DND-41 (cell line): ENCODE results near the gene PILRA.
A peak's percentile ranks its signal among the peaks of the same experiment; 100 is the strongest.
"Not testable (repeated sequence)": the region's sequence is repeated elsewhere in the genome, so short reads cannot be mapped to it uniquely, and the experiment has no call there.

Experiments
- ATAC-seq: fragments of 200-7000 bp; cut with Tn5 transposase; 3 replicates; pipeline ENCODE4 v1.9.1; 2021; ENCODE audit warnings: low read depth; ENCODE audit not compliant: insufficient read depth
- DNase-seq: peaks from one replicate; pipeline ENCODE4 v3.0.0-alpha.2; 2020
- H2AFZ ChIP-seq: 2 replicates; pipeline ENCODE4 v1.6.0; 2012; ENCODE audit warnings: low read depth, low read length
- H3K27ac ChIP-seq: 2 replicates; pipeline ENCODE4 v1.5.1; 2012; ENCODE audit warnings: low read length, inconsistent platforms
- H3K27me3 ChIP-seq: fragments of 200-600 bp; sonication (generic); 2 replicates; pipeline ENCODE4 v1.6.0; 2012; ENCODE audit warnings: low read length, mild to moderate bottlenecking, inconsistent platforms; ENCODE audit not compliant: insufficient read depth, poor library complexity
- H3K36me3 ChIP-seq: 2 replicates; pipeline ENCODE4 v1.5.1; 2012; ENCODE audit warnings: low read length, inconsistent platforms; ENCODE audit not compliant: insufficient read depth
- H3K4me1 ChIP-seq: 2 replicates; pipeline ENCODE4 v1.5.1; 2012; ENCODE audit warnings: mild to moderate bottlenecking, low read length; ENCODE audit not compliant: insufficient read depth
- H3K4me2 ChIP-seq: 2 replicates; pipeline ENCODE4 v1.6.0; 2012; ENCODE audit warnings: mild to moderate bottlenecking, moderate library complexity, low read length, inconsistent platforms; ENCODE audit not compliant: insufficient read depth
- H3K4me3 ChIP-seq, 2 experiments: fragments of 200-600 bp in 1 of 2; shearing (Covaris generic) in 1 of 2; 2 replicates each; pipeline ENCODE4 v1.5.1; 2012 to 2016; ENCODE audit warnings: inconsistent platforms in 2 of 2, low read length in 2 of 2, mild to moderate bottlenecking in 2 of 2, low read depth in 1 of 2, moderate library complexity in 1 of 2
- H3K79me2 ChIP-seq: 2 replicates; pipeline ENCODE4 v1.6.0; 2012; ENCODE audit warnings: low read length, inconsistent platforms; ENCODE audit not compliant: insufficient read depth
- H3K9ac ChIP-seq: 2 replicates; pipeline ENCODE4 v1.6.0; 2012; ENCODE audit warnings: low read depth, mild to moderate bottlenecking, inconsistent platforms, low read length, moderate library complexity
- H3K9me3 ChIP-seq: 2 replicates; pipeline ENCODE4 v1.5.1; 2012; ENCODE audit warnings: low read length, moderate library complexity, mild to moderate bottlenecking, inconsistent platforms; ENCODE audit not compliant: insufficient read depth, severe bottlenecking
- H4K20me1 ChIP-seq: 2 replicates; pipeline ENCODE4 v1.6.0; 2012; ENCODE audit warnings: low read length; ENCODE audit not compliant: insufficient read depth
- CTCF ChIP-seq: IDR thresholded peaks from 2 replicates; pipeline ENCODE4 v1.5.1; 2012; ENCODE audit warnings: borderline replicate concordance, low read length, moderate library complexity, mild to moderate bottlenecking; ENCODE audit not compliant: poor library complexity, severe bottlenecking; ENCODE audit errors: extremely low read depth
- EZH2 ChIP-seq: IDR thresholded peaks from 3 replicates; pipeline ENCODE4 v1.6.1; 2012; ENCODE audit warnings: borderline replicate concordance, low read depth, mild to moderate bottlenecking, moderate library complexity, low read length, inconsistent platforms; ENCODE audit not compliant: severe bottlenecking

PILRA gene

GRCh38 chr7:100435401-100436304 lies 62.4 kb downstream of the PILRA start:
- Histone ChIP-seq H3K9ac (peak overlapping the region; percentile 96), H3K36me3 (peaks cover 54% of the 10 kb centered on the region), H3K4me3 (peak overlapping the region; percentile 85 to 94), H3K79me2 (peaks cover 56% of the 10 kb centered on the region), H3K4me1 (peaks cover 56% of the 10 kb centered on the region), H4K20me1 (peaks cover 44% of the 10 kb centered on the region), H3K27me3 (no peaks in the 10 kb centered on the region), H2AFZ (peak overlapping the region; percentile 57; the same call in 1 of the 2 replicates), H3K9me3 (no peaks in the 10 kb centered on the region), H3K4me2 (peak overlapping the region; percentile 87), H3K27ac (peak overlapping the region; percentile 95)
- DNase-seq (peak; percentile 48), ATAC-seq (peak; percentile 20; the same call in 2 of the 3 replicates)
- TF ChIP-seq EZH2 (no peak), CTCF (no peak)

- DNase-seq (no peak), ATAC-seq (no peak)
- Histone ChIP-seq H2AFZ (no peak overlapping the region; the same call in 1 of the 2 replicates), H3K9ac (peak overlapping the region; percentile 56), H3K4me3 (peak overlapping the region in 1 of 2 experiments; percentile 27; a peak in 1 of 4 replicates), H3K27ac (peak overlapping the region; percentile 81), H3K27me3 (no peaks in the 10 kb centered on the region), H3K4me2 (peak overlapping the region; percentile 59), H3K9me3 (no peaks in the 10 kb centered on the region), H3K36me3 (peaks cover 37% of the 10 kb centered on the region), H3K4me1 (peaks cover 38% of the 10 kb centered on the region), H3K79me2 (peaks cover 39% of the 10 kb centered on the region), H4K20me1 (peaks cover 26% of the 10 kb centered on the region; the same call in 1 of the 2 replicates)
- TF ChIP-seq CTCF, result no peak
- TF ChIP-seq EZH2, result no peak
Measured at GRCh38 chr7:100437150-100438100, 64.1 kb downstream of the PILRA start.

GRCh38 chr7:100438172-100438571 lies 64.9 kb downstream of the PILRA start:
- Histone ChIP-seq H2AFZ (no peak overlapping the region), H3K27ac (no peak overlapping the region), H3K4me3 (no peak overlapping the region), H3K4me1 (peaks cover 31% of the 10 kb centered on the region), H3K36me3 (peaks cover 29% of the 10 kb centered on the region), H4K20me1 (peaks cover 18% of the 10 kb centered on the region; the same call in 1 of the 2 replicates), H3K9me3 (no peaks in the 10 kb centered on the region), H3K9ac (no peak overlapping the region), H3K4me2 (no peak overlapping the region), H3K79me2 (peaks cover 31% of the 10 kb centered on the region), H3K27me3 (no peaks in the 10 kb centered on the region)
- TF ChIP-seq CTCF, result no peak
- TF ChIP-seq EZH2, result no peak
- DNase-seq (no peak), ATAC-seq (no peak)

DNA sequence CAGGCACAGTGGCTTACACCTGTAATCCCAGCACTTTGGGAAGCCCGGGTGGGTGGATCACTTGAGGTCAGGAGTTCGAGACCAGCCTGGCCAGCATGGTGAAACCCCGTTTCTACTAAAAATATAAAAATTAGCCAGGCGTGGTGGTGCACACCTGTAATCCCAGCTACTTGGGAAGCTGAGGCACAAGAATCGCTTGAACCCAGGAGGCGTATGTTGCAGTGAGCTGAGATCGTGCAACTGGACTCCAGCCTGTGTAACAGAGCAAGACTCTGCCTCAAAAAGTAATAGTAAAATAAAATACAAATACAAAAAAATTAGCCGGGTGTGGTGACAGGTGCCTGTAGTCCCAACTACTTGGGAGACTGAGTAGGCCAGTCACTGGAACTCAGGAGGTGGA lies 65.4 kb downstream of the PILRA start:
- not testable (repeated sequence) for H2AFZ ChIP-seq, ATAC-seq, H3K4me2 ChIP-seq, H3K27me3 ChIP-seq, H3K27ac ChIP-seq, H3K9me3 ChIP-seq, H3K4me3 ChIP-seq, H3K9ac ChIP-seq, DNase-seq
- peaks cover 26% of the 10 kb centered on the region for H3K4me1 ChIP-seq
- H4K20me1 ChIP-seq, result peaks cover 13% of the 10 kb centered on the region; the same call in 1 of the 2 replicates
- H3K36me3 ChIP-seq, result peaks cover 23% of the 10 kb centered on the region
- H3K79me2 ChIP-seq, result peaks cover 26% of the 10 kb centered on the region

- H3K4me2 ChIP-seq, H3K27ac ChIP-seq, H3K27me3 ChIP-seq, H2AFZ ChIP-seq, DNase-seq, ATAC-seq, H3K9me3 ChIP-seq, H4K20me1 ChIP-seq, H3K4me3 ChIP-seq, H3K9ac ChIP-seq: not testable (repeated sequence)
- Histone ChIP-seq H3K79me2 (peaks cover 21% of the 10 kb centered on the region), H3K36me3 (peaks cover 18% of the 10 kb centered on the region), H3K4me1 (peaks cover 26% of the 10 kb centered on the region)
Measured at GRCh38 chr7:100439244-100439643, 66.0 kb downstream of the PILRA start.
